Bronchial epithelial cell (primary cell): ENCODE measurements around the gene CNOT6L. TPM values are rescaled to one million over a fixed set of nuclear protein-coding genes. Genes with fewer than 3 reads are reported as not detected.
A peak's percentile ranks its signal among the peaks of the same experiment; 100 is the strongest.

Source experiments
- DNase-seq: peaks from one replicate; pipeline ENCODE4 v3.0.0-alpha.2; 2010; ENCODE audit warnings: low read depth
- FAIRE-seq: peaks from 2 replicates; lab custom pipeline; 2011; peaks lifted over from hg19 to GRCh38; lab: Jason Lieb, UNC
- H3K27me3 ChIP-seq: 2 replicates; pipeline ENCODE4 v1.5.1; 2011; ENCODE audit warnings: low read length; ENCODE audit not compliant: control insufficient read depth, insufficient read depth
- H3K36me3 ChIP-seq: 2 replicates; pipeline ENCODE4 v1.5.1; 2011; ENCODE audit warnings: low read length; ENCODE audit not compliant: control insufficient read depth, insufficient read depth
- H3K4me3 ChIP-seq: 2 replicates; pipeline ENCODE4 v1.5.1; 2011; ENCODE audit warnings: mild to moderate bottlenecking, low read depth, low read length, control low read depth
- total RNA-seq: library from RNA; depleted of rRNA; stranded (reverse); fragments of >200 nt; gene quantifications from 2 replicates; pipeline ENCODE4 v1.2.1, GENCODE V29; 2014
- TF ChIP-seq, protein P1 (sequence below): IDR thresholded peaks from 2 replicates; pipeline ENCODE4 v1.5.1; 2011; ENCODE audit warnings: mild to moderate bottlenecking, moderate library complexity, low read length, control low read depth, inconsistent platforms; ENCODE audit not compliant: insufficient read depth, severe bottlenecking

CNOT6L gene
- total RNA-seq, 1 donor from 2014 or later, result 15.0 TPM

GRCh38 chr4:77798385-77798784, 20.8 kb downstream of the CNOT6L start:
- DNase-seq (no peak), FAIRE-seq (no peak)
- TF ChIP-seq, protein P1, sequence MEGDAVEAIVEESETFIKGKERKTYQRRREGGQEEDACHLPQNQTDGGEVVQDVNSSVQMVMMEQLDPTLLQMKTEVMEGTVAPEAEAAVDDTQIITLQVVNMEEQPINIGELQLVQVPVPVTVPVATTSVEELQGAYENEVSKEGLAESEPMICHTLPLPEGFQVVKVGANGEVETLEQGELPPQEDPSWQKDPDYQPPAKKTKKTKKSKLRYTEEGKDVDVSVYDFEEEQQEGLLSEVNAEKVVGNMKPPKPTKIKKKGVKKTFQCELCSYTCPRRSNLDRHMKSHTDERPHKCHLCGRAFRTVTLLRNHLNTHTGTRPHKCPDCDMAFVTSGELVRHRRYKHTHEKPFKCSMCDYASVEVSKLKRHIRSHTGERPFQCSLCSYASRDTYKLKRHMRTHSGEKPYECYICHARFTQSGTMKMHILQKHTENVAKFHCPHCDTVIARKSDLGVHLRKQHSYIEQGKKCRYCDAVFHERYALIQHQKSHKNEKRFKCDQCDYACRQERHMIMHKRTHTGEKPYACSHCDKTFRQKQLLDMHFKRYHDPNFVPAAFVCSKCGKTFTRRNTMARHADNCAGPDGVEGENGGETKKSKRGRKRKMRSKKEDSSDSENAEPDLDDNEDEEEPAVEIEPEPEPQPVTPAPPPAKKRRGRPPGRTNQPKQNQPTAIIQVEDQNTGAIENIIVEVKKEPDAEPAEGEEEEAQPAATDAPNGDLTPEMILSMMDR, result no peak
- Histone ChIP-seq H3K27me3 (no peaks in the 10 kb centered on the region), H3K36me3 (no peaks in the 10 kb centered on the region), H3K4me3 (no peak overlapping the region)

GRCh38 chr4:77797239-77797638, 21.9 kb downstream of the CNOT6L start:
- Histone ChIP-seq H3K36me3 (no peaks in the 10 kb centered on the region), H3K27me3 (no peaks in the 10 kb centered on the region), H3K4me3 (no peak overlapping the region)
- TF ChIP-seq, protein P1, result no peak
- FAIRE-seq (no peak), DNase-seq (peak; percentile 86)

- FAIRE-seq (no peak), DNase-seq (no peak)
- TF ChIP-seq, protein P1, result no peak
- no peak overlapping the region for H3K4me3 ChIP-seq
- no peaks in the 10 kb centered on the region for H3K36me3 ChIP-seq
- no peaks in the 10 kb centered on the region for H3K27me3 ChIP-seq
Measured at GRCh38 chr4:77795326-77795725, 23.8 kb downstream of the CNOT6L start.

GRCh38 chr4:77790146-77790545, 29.0 kb downstream of the CNOT6L start:
- DNase-seq (no peak), FAIRE-seq (no peak)
- H3K36me3 ChIP-seq, result no peaks in the 10 kb centered on the region

GRCh38 chr4:77788990-77789389, 30.2 kb downstream of the CNOT6L start:
- FAIRE-seq, result no peak
- TF ChIP-seq, protein P1, result no peak
- DNase-seq, result no peak

More at GRCh38 chr4:77790146-77790545, 29.0 kb downstream of the CNOT6L start:
- Histone ChIP-seq H3K4me3 (no peak overlapping the region), H3K27me3 (no peaks in the 10 kb centered on the region)
- TF ChIP-seq, protein P1, result no peak

GRCh38 chr4:77787969-77788368, 31.2 kb downstream of the CNOT6L start:
- TF ChIP-seq, protein P1, result no peak
- no peak overlapping the region for H3K4me3 ChIP-seq
- H3K36me3 ChIP-seq, result no peaks in the 10 kb centered on the region
- DNase-seq (no peak), FAIRE-seq (no peak)
- no peaks in the 10 kb centered on the region for H3K27me3 ChIP-seq

More at GRCh38 chr4:77788990-77789389, 30.2 kb downstream of the CNOT6L start:
- Histone ChIP-seq H3K36me3 (no peaks in the 10 kb centered on the region), H3K27me3 (no peaks in the 10 kb centered on the region), H3K4me3 (no peak overlapping the region)
